ENCODE data around the gene NFKBIZ.

The NFKBIZ gene

DNA sequence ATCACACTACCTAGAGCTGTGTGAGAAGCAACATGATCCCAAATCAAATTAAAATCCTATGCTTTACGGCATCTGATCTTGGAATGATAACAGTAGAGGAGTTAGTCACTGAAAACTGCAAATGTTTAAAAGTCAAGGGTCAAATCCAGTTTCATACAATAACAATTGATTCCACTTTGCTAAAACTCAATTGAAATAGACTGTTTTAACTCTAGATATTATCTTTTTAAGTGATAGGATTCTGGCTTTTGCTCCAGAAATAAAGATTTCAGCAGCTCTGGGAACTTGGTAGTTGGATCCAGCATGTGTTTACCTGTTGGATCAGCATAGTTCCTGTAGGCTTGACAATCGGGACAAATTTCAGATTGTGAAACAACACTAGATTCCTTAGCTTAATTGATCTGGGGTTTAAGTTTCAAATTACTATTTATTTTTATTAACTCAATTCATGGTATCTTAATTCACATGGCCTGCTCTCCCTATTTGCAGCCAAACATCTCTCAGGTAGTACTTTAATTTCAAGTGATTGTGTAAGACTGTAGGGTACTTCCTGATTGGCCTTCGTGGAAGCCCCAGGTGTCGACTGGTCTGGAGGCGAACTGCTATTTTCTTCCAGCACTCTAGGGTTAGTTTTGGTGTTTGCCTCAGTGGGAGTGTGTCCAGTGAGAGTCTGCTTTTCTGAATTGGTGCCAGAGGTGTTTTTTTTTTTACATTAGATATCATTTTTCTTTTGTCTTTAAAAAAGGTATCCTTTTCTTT is 16.6 kb downstream of the NFKBIZ start:
- Histone ChIP-seq H3K27ac (no peak overlapping the region), H3K4me3 (ENCODE audit: low read depth, low read length) (no peak overlapping the region), H3K36me3 (no peaks in the 10 kb centered on the region), H3K9me3 (ENCODE audit: severe bottlenecking) (no peaks in the 10 kb centered on the region), H3K27me3 (ENCODE audit: insufficient read depth, low read depth, severe bottlenecking) (no peaks in the 10 kb centered on the region)
- DNase-seq = no peak
- TF ChIP-seq, protein P1, sequence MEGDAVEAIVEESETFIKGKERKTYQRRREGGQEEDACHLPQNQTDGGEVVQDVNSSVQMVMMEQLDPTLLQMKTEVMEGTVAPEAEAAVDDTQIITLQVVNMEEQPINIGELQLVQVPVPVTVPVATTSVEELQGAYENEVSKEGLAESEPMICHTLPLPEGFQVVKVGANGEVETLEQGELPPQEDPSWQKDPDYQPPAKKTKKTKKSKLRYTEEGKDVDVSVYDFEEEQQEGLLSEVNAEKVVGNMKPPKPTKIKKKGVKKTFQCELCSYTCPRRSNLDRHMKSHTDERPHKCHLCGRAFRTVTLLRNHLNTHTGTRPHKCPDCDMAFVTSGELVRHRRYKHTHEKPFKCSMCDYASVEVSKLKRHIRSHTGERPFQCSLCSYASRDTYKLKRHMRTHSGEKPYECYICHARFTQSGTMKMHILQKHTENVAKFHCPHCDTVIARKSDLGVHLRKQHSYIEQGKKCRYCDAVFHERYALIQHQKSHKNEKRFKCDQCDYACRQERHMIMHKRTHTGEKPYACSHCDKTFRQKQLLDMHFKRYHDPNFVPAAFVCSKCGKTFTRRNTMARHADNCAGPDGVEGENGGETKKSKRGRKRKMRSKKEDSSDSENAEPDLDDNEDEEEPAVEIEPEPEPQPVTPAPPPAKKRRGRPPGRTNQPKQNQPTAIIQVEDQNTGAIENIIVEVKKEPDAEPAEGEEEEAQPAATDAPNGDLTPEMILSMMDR (IDR thresholded peaks at IDR 0.05; ENCODE audit: low read depth, low read length) = no peak

DNA sequence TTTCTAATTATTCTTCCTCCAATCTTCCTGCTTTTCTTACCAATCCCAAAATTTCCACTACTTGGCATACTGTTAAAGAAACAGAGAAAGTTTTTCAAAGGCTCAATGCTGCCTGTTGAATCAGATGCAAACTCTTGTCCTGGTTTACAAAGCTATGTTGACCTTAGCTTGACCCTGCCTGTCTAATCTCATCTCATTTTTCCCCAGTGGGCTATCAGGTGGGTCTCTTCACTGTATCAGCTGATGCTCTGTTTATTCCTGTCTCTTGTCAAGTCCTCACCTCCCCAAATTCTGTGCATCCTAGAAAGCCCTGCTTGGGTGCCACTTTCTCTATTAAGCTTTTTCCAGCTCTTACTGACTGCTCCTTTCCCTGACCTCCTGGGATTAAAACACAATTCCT is 18.2 kb downstream of the NFKBIZ start:
- H3K36me3 ChIP-seq = no peaks in the 10 kb centered on the region
- DNase-seq = no peak
- H3K27ac ChIP-seq = no peak overlapping the region
- H3K4me3 ChIP-seq (ENCODE audit: low read depth, low read length) = no peak overlapping the region
- no peaks in the 10 kb centered on the region for H3K27me3 ChIP-seq (ENCODE audit: insufficient read depth, low read depth, severe bottlenecking)
- H3K9me3 ChIP-seq (ENCODE audit: severe bottlenecking) = no peaks in the 10 kb centered on the region
- TF ChIP-seq, protein P1 (IDR thresholded peaks at IDR 0.05; ENCODE audit: low read depth, low read length) = no peak

DNA sequence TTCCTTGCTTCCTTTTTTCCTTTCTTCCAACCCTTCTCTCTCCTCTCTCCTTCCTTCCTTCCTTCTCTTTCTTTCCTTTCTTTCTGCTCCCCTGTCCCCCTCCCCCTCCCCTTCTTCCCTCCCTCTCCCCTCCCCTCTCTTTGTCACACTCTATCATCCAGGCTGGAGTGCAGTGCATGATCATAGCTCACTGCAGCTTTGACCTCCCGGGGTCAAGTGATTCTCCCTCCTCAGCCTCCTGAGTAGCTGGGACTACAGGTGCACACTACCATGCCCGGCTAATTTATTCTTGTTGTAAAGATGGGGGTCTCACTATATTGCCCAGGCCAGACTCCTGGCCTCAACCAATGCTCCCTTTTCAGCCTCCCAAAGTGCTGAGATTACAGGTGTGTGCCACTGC is 18.7 kb downstream of the NFKBIZ start:
- no peaks in the 10 kb centered on the region for H3K27me3 ChIP-seq (ENCODE audit: insufficient read depth, low read depth, severe bottlenecking)
- no peak overlapping the region for H3K27ac ChIP-seq
- DNase-seq = no peak
- H3K4me3 ChIP-seq (ENCODE audit: low read depth, low read length) = no peak overlapping the region
- TF ChIP-seq, protein P1 (IDR thresholded peaks at IDR 0.05; ENCODE audit: low read depth, low read length) = no peak
- no peaks in the 10 kb centered on the region for H3K9me3 ChIP-seq (ENCODE audit: severe bottlenecking)
- no peaks in the 10 kb centered on the region for H3K36me3 ChIP-seq

DNA sequence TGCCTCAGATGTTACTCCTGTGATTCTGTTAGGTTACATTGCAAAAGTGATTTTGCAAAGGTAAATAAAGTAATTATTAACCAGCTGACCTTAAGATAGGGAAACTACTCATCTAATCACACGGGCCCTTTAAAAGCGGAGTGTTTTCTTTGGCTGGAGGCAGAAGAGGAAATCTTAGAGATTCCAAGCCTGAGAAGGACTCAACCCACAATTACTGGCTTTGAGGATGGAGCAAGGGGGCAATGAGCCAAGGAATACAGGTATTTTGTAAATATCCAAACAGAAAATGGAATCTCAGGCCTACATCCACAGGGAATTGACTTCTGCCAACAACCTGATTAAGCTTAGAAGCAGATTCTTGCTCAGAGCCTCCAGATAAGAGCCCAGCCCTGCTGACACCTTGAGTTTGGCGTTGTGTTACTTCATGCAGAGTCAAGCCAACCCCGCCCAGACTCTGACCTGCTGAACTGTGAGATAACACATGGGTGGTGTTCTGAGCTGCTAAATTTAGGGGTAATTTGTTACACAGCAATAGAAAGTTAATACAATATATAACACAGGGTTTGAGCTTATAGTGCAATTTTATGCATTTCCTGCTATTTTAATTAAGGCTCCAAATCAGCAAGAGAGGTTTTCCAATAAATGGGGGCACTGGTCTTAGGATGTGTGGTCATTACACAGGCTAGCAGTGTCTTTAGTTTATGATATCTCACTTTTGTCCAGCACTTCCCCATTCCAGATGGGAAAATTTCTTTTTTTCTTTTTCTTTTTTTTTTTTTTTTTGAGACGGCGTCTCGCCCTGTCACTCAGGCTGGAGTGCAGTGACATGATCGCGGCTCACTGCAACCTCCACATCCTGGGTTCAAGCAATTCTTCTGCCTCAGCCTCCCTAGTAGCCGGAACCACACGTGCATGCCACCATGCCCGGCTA is 19.5 kb downstream of the NFKBIZ start:
- Histone ChIP-seq H3K4me3 (ENCODE audit: low read depth, low read length) (no peak overlapping the region), H3K9me3 (ENCODE audit: severe bottlenecking) (no peaks in the 10 kb centered on the region), H3K36me3 (no peaks in the 10 kb centered on the region), H3K27ac (no peak overlapping the region), H3K27me3 (ENCODE audit: insufficient read depth, low read depth, severe bottlenecking) (no peaks in the 10 kb centered on the region)
- TF ChIP-seq, protein P1 (IDR thresholded peaks at IDR 0.05; ENCODE audit: low read depth, low read length) = no peak
- DNase-seq = no peak

DNA sequence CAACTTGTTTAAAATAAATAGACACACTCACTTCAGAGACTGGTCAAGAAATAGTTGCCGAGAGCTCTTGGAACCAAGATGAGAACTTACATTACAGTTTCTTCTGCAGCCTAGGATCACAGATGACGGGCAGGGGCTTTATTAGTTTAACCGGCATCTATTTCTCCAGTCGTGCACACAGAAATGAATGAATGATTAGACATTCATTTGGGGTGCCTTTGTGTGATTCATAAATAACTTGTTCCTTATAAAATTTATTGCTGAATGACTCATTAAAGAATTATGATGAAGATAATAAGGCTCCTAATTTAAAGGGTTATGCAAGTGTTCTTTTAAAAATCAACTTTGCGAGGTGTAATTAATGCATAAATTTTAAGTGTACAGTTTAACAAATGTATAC is 20.8 kb downstream of the NFKBIZ start:
- TF ChIP-seq, protein P1 (IDR thresholded peaks at IDR 0.05; ENCODE audit: low read depth, low read length) = no peak
- H3K27ac ChIP-seq = no peak overlapping the region
- no peak overlapping the region for H3K4me3 ChIP-seq (ENCODE audit: low read depth, low read length)
- no peaks in the 10 kb centered on the region for H3K9me3 ChIP-seq (ENCODE audit: severe bottlenecking)
- no peaks in the 10 kb centered on the region for H3K27me3 ChIP-seq (ENCODE audit: insufficient read depth, low read depth, severe bottlenecking)
- no peaks in the 10 kb centered on the region for H3K36me3 ChIP-seq
- DNase-seq = no peak
